GM21390 (cell line): ENCODE measurements around the gene ENAH.

Source experiments
- ATAC-seq: cut with Tn5 transposase; IDR thresholded peaks from one replicate; pipeline ENCODE4 v1.9.1; 2021; ENCODE audit not compliant: unreplicated experiment

Gene ENAH

DNA sequence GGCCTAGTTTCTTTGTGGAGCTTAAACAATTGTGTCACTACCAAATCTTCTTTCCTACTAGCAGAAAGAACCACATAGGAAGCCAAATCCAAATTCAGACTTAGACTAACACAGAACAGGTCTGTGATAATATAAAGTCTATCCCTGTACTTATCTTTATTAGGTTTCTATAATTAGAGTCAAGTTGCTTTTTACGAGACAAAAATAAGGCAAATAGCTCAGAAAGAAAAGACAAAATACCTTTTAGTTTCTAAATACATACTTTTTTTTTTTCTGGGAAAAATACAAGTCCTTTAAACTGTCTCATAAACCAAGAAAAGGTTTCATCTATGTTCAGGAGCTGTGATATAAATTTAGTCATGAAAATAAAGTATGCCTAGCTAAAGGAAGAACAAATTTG, 146.2 kb downstream of the ENAH start:
- ATAC-seq, result no peak

DNA sequence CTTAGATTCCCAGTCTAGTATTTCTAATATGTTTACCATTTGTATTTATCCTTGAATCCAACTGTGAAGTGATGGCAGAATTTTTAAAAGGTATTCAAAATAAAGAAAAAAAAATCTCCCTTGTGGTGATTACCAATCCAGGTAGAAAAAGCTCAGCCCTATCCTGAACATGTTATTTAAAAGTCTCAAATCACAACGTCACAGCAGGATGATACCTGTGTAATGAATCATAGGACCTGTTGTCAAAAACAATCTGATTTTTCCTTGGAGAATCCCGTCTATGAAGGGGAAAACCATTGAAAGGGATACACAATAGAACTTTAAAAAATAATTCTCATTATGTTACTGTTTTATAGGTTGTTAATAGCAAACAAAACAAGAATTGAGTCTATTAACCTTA, 148.1 kb downstream of the ENAH start:
- no peak for ATAC-seq

- no peak for ATAC-seq
These were observed 152.2 kb downstream of the ENAH start for GRCh38 chr1:225500624-225501192.

DNA sequence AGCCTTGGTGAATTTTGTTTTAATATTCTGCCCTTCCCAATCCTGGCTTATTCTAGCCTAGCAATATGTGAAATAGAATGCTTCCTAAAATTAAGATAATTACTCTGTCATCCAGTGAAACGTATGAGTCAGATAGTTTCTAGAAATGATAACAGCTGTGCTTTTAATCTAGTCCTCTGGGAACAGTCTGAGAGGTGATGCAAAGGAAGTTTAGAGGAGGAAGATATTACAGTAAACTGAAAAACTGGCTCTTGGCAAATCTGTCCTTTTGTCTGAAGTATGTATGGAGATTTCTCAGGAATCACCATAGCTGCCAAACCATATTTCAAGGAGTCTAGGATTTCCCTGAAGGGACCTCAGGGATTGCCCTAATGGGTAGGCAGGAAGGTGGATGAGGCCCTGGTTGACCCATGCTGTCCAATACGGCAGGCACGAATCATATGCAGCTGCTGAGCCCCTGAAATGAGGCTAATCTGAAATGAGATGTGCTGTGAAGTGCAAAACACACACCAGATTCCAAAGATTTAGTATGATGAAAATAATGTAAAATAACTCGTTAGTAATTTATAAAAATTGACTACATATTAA, 154.3 kb downstream of the ENAH start:
- no peak for ATAC-seq

DNA sequence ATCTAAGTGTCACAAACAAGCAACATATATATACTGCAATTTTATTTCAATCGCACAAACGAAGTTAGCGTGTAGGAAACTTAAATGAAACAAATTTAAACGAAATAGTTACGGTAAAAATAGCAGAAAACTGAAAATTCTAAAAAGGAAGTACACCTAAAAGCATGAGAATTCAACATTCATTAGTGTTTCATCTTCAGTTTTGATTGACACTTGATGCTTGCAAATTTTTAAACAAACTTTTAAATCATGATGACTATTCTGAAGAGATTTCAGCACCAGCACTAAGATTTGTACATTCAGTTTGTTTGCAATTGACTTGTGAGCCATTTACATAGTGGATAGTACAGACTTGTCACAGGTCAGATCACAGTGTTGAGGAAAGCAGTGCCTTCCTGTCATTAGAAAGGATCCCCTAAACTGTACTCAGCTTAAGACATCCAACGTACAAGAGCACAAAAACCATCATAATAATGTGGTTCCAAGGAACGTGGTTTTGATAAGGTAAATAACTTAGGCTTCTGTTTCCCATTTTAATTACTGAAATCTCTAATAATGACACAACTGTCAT, 158.0 kb downstream of the ENAH start:
- no peak for ATAC-seq

GRCh38 chr1:225493591-225494246, 159.2 kb downstream of the ENAH start:
- ATAC-seq, result no peak

DNA sequence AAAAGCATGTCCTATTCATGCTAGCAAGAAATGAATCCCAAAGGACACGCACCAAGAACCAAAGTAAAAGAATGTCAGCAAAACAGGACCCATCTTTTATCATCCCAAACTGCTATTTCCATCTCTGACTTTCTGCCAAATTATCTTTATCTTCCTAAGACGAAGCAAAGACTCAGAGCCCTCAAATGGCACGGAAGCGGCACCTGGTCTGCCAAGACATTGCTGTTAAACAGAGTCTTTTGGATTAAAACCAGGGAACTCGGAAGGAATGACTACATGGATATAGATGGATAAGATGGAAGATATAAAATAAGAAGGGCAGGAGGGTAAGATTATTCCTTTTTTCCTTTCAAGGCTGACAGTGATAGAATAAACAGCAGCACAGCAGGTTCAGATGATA, 164.2 kb downstream of the ENAH start:
- ATAC-seq, result no peak

DNA sequence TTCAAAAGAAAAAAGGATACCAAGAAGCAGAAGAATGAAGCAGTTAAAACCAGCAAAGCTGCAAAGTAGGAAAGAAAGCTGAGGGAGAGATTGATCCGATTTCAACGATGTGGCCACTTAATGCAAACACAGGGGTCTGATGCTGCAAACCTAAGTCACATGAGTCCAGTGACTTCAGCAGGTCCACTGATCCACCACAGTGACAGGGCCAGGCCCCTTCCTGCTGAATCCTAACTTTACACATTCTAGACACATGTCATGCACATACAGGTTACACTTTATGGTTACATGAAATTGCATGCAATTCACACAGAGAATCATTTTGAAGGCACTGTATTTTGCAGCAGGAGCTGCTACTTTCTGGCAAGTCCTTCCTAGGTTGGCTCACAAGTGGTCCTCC, 166.1 kb downstream of the ENAH start:
- ATAC-seq, result no peak

DNA sequence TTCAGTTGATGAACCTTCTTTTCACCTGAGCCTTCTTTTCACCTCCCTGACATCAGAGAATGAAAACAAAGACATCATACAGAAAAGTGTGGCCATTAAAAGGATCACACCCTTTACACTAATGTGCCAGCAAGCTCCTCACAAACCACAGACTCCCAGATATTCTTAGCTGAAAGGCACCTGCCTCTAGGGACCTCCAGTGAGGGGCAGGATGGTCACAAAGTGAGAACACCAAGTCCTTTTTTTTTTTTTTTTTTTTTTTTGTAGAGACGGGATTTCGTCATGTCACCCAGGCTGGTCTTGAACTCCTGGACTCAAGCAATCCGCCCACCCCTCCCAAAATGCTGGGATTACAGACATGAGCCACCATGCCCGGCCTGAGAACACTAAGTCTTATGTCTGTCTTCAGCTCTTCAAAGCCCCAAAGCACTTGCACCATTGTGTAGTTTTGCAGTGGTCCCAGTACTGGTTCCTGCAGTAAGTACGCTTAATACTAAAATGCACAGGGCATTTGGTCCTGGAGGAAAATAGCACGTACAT, 166.9 kb downstream of the ENAH start:
- ATAC-seq, result no peak

DNA sequence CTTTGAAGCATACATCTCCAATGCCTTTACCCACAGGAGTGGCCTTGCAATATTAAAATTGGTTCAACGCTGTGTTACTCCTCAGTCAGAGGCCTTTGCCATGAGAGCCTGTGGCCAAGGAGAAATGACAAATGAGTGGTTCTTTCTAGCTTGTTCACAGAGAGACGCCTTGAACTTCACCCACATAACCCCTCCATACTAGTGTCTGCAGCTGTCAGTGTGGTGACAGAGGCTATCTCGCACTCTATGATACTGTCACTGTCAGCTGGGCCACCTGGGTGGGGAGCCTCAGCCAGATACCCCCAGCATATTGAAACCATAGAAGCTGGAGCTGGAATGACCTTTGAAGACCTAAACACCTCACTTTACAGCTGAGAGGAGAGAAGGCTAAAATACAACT, 167.7 kb downstream of the ENAH start:
- no peak for ATAC-seq

GRCh38 chr1:225484657-225485214, 168.2 kb downstream of the ENAH start:
- no peak for ATAC-seq

DNA sequence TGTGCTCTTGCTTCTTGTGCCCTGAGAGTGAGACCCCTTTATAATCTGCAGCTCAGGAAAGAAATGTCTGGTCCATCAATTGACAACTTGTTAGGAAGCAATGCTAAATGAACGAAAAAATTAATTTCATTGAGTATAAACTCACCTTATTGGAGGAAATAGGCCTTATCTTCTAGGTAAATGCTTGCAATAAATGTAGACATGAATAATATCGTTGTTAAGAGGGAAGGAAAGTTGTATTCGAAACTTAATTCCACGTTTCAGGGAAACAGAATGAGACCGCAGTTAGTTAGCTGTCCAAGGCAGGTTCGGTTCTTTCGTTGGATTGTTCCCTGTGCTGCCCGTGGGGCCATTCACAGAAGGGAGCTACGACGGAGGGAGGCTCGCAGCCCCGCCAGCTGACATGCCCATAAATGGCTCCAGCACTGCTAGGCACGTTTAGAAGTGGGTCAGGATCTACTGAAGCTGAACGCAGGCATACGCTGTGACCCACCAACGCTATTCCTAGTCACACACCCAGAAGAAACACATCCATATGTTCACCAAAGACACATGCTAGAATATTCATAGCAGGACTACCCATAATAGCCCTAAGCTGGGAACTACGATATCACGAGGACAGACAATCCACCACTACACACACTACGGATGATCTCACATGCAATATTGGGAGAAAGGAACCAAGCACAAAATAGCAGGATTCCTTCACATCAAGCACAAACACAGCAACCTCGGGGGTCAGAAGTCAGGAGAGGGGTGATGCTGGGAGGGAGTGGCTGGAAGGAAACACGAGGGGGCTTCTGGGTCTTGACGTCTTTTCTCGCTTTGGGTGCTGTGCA, 168.9 kb downstream of the ENAH start:
- no peak for ATAC-seq

DNA sequence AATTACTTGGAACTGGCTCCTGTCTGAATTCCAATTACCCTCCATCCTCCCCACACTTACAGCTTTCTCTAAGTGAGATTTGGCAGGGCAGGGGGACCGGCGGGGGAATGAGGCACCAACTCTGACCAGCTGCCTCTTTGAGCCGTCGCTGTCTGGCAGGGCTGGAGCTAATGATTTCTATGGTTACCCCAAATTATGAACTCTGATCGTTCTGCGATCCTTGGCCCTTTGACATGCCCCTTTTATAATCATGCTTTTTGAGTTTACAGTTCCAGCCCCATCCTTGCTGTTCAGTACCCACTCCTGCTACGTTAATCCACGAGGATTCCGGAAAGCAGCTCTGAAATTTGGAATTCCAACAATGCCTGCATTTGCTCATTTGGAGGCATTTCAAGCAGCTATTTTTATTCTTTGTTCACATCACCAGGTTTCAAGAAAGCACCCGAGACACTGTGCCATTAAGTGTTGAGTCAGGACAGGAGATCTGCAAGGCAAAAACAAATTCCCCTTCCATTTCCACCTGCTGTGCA, 170.4 kb downstream of the ENAH start:
- ATAC-seq, result no peak

GRCh38 chr1:225481738-225482137, 171.2 kb downstream of the ENAH start:
- no peak for ATAC-seq

DNA sequence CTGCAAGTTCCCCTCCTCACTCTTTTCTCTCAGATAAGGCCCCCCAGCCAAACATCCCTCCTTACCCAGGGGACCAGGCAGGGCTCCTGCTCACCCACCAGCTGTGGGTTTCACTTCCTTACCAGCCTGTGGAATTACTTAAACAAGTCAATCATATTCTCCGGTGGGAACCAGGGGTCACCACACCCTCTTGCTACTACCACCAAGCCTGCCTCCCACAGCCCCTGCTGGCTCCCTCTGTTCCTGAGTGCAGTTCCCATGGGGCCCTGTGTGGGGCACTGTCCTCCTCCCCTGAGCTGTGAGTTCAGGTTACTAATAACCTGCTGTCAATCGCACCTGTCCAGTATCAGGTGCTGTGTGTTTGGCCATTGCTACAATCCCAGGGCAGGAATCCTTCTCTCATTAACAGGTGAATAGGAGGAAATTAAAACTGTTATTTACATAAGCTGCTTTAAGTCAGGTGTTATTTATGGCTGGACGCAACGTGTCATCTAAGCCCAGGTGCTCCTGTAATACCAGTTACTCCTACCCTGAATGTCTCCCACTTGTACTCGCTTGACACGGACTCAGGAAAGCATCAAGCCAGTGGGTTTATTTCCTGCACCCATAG, 172.0 kb downstream of the ENAH start:
- ATAC-seq, result peak; percentile 88

GRCh38 chr1:225479996-225480720, 172.8 kb downstream of the ENAH start:
- no peak for ATAC-seq

DNA sequence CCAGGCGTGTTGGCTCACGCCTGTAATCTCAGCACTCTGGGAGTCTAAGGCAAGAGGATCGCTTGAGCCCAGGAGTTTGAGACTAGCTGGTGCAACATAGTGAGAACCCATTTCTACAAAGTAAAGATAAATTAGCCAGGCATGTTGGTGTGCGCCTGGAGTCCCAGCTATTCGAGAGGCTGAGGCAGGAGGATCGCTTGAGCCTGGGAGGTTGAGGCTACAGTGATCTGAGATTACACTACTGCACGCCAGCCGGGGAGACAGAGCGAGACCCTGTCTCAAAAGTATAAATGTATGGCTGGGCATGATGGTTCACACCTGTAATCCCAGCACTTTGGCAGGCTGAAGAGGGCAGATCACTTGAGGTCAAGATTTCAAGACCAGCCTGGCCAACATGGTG, 173.6 kb downstream of the ENAH start:
- no peak for ATAC-seq

- no peak for ATAC-seq
These were observed 175.5 kb downstream of the ENAH start for GRCh38 chr1:225477296-225477911.

DNA sequence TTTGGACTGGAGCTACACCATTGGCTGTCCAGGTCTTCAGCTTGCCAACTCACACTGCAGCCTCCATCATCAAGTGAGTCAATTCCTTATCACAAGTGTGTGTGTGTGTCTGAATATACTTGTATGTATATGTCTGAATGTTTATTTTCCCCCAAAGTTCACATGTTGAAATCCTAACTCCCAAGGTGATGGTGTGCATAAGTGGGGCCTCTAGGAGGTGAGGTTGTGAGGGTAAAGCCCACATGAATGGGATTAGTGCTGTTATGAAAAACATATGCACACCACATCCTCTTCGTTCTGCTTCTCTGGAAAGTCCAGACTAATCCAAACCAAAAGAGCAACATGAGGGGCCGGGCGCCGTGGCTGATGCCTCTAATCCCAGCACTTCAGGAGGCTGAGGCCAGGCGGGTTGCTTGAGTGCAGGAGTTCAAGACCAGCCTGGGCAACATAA, 176.4 kb downstream of the ENAH start:
- ATAC-seq, result no peak
